ENCODE data around the gene CCZ1B.
"Not testable (repeated sequence)": the region's sequence is repeated elsewhere in the genome, so short reads cannot be mapped to it uniquely, and the experiment has no call there.

DNA sequence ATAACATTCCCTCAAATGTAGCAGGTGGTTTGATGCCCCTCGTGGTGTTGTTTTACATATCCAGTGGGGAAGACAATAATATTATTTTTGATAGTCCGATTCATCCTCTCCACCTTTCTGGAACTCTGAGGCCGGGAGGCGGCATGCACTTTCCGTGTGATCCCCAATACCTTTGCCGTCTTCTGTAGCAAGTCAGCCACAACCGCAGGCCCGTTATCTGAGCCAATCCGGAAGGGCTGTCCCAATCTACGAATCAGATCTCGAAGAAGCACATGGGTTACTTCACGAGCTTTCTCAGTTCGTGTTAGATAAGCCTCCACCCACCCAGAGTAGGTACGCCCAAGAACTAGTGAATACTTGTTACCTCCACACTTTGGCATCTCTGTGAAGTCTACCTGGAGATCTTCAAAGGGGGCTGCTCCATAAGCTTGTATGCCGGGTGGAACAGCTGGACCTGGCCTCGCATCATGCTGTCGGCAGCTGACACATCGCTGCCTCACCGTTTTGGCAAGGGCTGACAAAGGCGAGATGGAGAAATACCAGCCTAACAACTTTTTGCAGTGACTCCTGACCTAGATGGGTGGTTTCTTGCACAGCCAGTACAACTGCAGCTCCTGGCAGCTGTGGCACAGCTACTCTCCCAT is 16.3 kb upstream of the CCZ1B start:
- TF ChIP-seq CTCF (IDR thresholded peaks at IDR 0.05); POLR2AphosphoS5 (IDR thresholded peaks at IDR 0.05; ENCODE audit: low read depth, low read length): not testable (repeated sequence)
- TF ChIP-seq, protein P1, sequence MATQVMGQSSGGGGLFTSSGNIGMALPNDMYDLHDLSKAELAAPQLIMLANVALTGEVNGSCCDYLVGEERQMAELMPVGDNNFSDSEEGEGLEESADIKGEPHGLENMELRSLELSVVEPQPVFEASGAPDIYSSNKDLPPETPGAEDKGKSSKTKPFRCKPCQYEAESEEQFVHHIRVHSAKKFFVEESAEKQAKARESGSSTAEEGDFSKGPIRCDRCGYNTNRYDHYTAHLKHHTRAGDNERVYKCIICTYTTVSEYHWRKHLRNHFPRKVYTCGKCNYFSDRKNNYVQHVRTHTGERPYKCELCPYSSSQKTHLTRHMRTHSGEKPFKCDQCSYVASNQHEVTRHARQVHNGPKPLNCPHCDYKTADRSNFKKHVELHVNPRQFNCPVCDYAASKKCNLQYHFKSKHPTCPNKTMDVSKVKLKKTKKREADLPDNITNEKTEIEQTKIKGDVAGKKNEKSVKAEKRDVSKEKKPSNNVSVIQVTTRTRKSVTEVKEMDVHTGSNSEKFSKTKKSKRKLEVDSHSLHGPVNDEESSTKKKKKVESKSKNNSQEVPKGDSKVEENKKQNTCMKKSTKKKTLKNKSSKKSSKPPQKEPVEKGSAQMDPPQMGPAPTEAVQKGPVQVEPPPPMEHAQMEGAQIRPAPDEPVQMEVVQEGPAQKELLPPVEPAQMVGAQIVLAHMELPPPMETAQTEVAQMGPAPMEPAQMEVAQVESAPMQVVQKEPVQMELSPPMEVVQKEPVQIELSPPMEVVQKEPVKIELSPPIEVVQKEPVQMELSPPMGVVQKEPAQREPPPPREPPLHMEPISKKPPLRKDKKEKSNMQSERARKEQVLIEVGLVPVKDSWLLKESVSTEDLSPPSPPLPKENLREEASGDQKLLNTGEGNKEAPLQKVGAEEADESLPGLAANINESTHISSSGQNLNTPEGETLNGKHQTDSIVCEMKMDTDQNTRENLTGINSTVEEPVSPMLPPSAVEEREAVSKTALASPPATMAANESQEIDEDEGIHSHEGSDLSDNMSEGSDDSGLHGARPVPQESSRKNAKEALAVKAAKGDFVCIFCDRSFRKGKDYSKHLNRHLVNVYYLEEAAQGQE (IDR thresholded peaks at IDR 0.05; ENCODE audit: insufficient read depth in 1 of 2, low read depth in 2 of 2, low read length in 1 of 2) = not testable (repeated sequence)

Data from Panc1 (cell line).